Stimulated activated CD8-positive, alpha-beta memory T cell treated with anti-CD3 and anti-CD28 coated beads, Interleukin-12 subunit alpha, Interleukin-12 subunit beta, amount 100 ng/mL, for 24 hours (primary cell): ENCODE measurements around the gene SLCO4A1.
"Not testable (repeated sequence)": the region's sequence is repeated elsewhere in the genome, so short reads cannot be mapped to it uniquely, and the experiment has no call there.

ENCODE experiments used
- DNase-seq: peaks from one replicate; pipeline ENCODE4 v3.0.0-alpha.2; 2020; ENCODE audit errors: extremely low read depth

The SLCO4A1 gene

DNA sequence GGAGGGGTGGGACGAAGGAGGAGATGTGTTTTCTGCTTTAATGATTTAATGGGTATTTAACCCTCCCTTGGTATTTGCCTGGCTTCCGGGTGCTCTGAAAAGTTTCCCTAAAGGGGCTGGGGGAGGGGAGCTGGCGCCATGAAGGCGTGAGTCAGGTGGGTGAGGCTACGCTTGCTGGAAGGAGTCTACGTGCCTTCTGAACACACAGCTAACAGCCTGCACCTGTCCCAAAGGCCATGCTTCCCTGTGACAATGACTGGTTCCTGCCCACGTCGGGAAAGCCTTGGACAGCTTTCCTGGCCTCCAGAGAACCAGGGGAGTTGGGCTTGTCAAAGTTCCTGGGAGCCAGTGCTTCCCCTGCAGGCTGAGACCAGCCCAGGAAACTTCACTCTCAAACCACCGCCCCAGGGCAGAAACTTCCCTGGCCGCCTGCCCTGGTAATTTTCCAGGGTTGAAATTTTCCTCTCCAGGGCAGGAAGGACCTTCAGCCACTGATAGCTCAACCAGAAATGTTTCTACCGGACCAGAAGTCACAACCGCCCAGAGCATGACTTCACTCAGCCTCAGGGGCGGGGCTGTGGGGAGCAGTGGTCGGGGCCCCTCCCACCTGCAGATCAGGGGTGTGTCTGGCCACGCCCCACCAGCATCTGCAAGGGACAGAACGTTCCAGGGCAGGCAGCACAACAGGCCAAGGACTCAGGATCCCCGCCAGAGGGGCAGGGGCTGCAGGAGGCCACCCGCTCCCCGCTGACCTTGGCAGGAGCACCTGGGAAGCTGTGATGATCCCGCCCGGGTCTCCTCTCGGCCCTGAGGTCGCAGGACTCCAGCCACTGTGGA lies 18.6 kb upstream of the SLCO4A1 start:
- DNase-seq, result peak; percentile 70

DNA sequence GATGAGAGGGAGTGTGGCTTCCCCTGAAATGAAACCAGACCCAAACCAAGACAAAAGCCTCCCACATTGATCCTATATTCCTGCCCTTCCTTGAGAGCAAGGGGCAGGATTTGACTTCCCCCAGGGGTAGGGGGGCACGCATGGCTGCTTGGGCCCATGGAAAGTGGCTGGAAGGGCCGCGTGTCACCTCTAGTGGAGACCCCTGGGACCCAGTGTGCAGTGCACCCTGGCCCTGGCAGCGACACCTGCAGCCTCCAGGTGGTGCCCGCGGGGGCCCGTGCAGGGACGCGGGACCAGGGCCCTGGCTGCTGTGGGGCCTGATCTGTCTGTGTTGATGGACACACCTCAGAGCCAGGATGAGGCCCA lies 18.0 kb upstream of the SLCO4A1 start:
- no peak for DNase-seq

GRCh38 chr20:62624719-62625453 lies 17.4 kb upstream of the SLCO4A1 start:
- no peak for DNase-seq

GRCh38 chr20:62625516-62625915 lies 16.8 kb upstream of the SLCO4A1 start:
- no peak for DNase-seq

GRCh38 chr20:62625921-62626547 lies 16.3 kb upstream of the SLCO4A1 start:
- no peak for DNase-seq

DNA sequence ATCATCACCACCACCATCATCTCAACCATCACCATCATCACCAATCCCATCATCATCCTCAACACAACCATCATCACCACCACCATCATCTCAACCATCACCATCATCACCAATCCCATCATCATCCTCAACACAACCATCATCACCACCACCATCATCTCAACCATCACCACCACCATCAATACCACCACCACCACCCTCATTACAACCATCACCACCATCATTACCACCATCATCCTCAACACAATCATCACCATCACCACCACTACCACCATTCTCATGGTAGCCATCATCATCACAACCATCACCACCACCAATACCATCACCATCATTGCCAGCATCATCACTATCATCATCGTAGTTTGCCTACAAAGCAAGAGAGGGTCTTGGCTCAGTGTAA lies 14.9 kb upstream of the SLCO4A1 start:
- not testable (repeated sequence) for DNase-seq

GRCh38 chr20:62627901-62628612 lies 14.2 kb upstream of the SLCO4A1 start:
- DNase-seq, result no peak

GRCh38 chr20:62628691-62629090 lies 13.6 kb upstream of the SLCO4A1 start:
- DNase-seq, result no peak

- DNase-seq, result no peak
Measured at GRCh38 chr20:62629864-62630470, 12.3 kb upstream of the SLCO4A1 start.

GRCh38 chr20:62631336-62632308 lies 10.7 kb upstream of the SLCO4A1 start:
- no peak for DNase-seq

DNA sequence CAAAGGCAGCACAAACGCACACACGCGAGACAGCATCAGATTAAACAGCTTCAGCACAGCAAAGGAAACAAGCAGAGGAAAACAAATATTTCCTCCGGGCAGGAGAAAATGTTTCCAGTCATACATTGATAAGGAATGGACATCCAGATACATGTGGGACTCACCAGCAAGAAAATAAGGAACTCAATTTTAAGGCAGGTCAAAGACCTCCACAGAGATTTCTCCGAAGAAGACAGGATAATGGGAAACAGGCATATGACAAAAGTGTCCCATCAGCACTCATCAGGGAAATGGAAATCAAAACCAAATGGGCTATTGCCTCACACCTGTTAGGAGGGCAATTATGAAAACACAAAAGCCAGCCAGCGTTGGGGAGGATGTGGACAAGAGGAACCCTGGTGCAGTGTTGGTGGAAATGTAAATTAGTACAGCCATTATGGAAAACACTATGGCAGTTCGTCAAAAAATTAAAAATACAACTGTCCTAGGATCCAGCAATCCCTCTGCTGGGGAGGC lies 9.7 kb upstream of the SLCO4A1 start:
- no peak for DNase-seq

DNA sequence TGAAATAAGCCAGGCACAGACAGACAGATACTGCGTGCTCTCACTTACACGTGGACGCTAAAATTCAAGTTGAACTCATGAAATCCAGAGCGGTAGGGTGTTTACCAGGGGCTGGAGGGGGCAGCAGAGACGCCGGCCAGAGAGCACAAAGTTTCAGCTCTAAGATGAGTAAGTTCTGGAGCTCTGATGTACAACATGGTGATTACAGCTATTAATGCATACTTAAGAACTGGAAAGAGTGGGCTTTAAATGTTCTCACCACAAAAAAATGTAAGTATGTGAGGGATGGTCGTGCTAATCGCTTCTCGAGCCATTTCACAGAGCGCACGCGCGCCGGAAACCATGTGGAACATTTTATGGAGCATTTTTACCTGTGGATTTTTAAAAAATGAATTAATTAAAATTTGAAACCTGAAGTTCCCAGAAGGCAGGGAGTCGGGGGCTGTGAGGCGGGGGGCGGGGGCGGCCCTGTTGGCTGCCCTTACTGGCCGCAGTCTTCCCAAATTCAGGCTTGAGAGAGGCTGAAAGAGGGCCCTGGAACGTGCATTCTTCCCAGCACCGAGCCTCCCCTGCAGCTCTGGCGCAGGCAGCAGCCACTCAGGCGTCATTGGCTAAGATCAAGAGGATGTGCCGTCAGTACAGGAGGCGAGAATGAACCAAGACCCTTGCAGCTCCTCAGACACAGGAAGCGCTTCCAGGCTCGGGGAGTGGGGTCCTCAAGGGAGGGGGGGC lies 8.5 kb upstream of the SLCO4A1 start:
- no peak for DNase-seq

- no peak for DNase-seq
Measured at GRCh38 chr20:62634330-62634967, 7.9 kb upstream of the SLCO4A1 start.

- DNase-seq, result no peak
Measured at GRCh38 chr20:62635232-62635631, 7.1 kb upstream of the SLCO4A1 start.

DNA sequence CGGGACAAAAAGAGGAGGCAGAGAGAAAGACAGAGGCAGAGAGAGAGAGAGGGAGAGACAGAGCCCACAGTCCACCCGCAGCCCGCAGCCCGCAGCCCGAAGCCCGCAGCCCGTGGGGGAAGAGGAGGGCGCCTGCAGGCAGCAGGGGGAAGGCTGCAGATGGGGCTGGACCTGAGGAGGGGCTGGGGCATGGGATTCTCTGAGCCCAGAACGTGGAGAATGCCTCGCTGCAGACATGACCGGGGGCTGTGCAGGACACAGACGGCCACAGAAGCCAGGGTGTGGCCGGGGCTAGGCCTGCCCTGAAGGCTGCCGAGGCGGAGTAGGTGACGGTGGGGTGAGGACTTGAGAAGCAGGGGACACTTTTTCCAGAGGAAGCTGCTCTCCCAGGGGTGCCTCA lies 6.5 kb upstream of the SLCO4A1 start:
- no peak for DNase-seq

GRCh38 chr20:62636446-62636845 lies 5.9 kb upstream of the SLCO4A1 start:
- no peak for DNase-seq

DNA sequence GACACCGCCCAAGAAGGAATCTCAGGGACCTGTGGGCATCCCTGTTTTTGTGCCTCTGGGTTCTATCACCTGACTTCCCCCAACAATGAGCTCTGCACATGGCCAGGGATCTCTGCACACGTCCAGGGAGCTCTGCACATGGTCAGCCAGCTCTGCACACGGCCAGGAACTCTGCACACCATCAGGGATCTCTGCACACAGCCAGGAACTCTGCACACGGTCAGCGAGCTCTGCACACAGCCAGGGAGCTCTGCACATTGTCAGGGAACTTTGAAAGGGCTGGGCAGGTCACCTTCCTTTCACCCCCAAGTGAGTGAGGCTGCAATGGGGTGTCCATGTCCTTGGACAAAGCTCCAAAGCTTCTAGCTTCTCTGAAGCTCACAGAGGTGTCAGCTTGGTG lies 5.2 kb upstream of the SLCO4A1 start:
- DNase-seq, result no peak

DNA sequence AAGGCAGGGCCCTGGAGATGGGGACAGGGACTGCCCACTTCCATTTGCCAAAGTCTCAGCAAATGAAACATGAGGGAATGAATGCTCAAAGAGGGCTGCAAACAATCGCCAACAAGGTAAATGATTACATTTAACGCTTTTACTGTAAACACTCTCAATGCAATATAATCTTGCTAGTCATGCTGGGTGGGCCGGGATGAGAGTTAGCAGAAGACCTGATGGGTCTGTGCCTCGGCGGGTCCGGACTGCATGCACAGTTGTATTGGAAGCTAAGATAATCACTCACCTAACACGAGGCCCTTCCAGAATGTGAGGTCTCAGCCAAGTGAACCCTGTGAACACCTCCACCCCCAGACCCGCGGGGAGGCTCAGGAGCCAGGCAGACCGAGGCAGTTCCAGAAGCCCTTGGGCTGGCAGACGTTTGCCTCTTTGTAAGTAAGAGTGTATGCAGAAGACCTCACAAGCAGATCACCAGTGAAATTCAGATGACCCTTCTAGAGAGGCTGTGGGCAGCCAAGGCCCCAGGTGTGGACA lies 4.7 kb upstream of the SLCO4A1 start:
- DNase-seq, result no peak

DNA sequence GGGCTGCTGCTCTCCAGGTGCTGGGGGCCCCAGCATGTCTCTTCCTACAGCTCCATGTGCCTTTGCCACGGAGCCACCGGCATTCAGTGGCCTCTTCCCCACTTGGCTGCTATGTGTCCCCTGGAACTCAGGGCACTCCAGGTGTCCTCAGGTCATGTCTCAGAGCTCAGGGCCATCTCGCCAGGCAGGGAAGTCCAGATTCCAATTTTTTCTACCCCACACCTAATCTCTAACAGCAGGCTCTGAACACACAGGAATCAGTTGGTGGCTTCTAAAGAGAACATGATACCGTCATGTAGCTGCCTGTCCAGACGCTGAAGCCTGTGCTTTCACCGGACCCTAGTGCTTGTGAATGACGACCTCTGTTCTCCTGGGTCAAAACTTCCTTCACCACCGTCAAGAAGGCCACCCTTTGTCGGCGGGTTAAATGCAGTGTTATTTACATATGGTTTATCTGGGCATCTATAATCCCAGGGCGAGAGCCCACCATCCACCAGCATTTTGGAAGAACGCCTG lies 4.2 kb upstream of the SLCO4A1 start:
- no peak for DNase-seq
